ENCODE results near the gene CCNDBP1.

Gene CCNDBP1

DNA sequence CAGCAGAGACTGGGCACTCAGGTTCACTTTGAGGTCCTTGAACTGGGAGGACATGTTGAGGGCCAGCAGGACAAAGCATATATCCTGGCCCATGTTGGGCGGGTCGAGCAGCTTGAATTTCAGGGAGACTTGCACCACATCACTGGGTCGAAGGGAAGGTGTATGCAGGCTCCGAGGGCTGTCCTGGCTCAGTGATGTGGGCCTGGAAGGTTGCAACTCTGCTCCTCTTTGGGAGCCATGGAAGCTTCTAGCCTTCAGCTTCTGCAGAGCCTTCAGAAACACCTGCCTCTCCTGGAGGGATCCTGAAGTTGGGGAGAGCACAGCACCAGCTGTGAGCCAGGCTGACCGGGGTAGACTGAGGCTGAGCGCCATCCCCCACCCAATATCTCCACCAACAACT lies 50.3 kb downstream of the CCNDBP1 start:
- no peak for DNase-seq
- intact Hi-C loops (cut with DNase I) = no loop called here

DNA sequence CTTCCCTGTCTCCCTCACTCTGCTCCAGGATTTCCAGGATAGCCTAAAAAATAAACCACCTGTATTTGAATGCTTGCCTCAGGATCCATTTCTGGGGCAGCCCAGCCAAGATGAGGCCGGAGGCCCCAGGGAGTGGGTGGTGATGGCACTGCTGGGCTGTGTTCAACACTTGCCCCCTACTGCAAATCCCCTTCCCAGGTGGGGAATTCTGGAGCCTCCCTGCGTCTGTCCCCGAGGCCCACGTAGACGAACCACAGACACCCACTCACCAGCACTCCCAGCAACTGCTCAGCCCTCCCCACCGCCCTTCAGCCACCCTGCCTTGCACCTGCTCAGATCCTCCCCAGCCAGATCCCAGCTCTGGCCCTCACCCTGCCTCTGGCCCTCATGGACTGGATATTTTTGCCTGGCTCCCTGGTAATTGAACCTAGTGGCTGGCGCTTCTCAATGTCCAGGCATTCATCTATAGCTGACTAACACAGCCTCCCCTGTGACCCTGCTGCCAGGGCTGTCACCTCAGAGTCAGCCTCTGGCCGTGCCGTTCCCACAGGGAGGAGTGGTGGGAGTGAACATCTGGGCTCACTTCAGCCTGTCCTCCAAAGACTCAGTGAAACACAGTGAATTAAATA lies 52.8 kb downstream of the CCNDBP1 start:
- DNase-seq = no peak
- intact Hi-C loops (cut with DNase I) = no loop called here

DNA sequence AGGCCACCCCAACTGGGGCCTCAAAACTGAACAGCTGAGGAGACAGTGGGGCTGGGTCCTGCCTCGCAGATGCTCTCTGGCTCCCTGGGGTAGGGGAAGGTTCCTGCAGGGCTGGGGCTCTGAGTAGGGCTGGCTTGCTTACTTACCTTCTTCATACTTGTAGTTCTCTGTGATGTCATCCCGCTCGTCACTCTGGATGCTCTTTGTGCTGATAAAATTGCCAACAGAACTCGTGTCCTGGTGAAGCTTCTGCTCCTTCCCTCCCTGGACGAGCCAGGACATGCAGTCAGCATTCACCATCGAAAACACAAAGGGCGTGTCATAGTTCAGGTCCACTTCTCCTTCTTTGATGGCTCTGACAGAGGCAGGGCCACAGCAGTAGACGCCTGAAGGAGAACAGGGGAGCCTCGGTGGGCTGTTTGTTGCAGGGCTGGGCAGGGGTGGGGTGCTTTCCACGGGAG lies 53.5 kb downstream of the CCNDBP1 start:
- intact Hi-C loops (cut with DNase I) = no loop called here
- no peak for DNase-seq

DNA sequence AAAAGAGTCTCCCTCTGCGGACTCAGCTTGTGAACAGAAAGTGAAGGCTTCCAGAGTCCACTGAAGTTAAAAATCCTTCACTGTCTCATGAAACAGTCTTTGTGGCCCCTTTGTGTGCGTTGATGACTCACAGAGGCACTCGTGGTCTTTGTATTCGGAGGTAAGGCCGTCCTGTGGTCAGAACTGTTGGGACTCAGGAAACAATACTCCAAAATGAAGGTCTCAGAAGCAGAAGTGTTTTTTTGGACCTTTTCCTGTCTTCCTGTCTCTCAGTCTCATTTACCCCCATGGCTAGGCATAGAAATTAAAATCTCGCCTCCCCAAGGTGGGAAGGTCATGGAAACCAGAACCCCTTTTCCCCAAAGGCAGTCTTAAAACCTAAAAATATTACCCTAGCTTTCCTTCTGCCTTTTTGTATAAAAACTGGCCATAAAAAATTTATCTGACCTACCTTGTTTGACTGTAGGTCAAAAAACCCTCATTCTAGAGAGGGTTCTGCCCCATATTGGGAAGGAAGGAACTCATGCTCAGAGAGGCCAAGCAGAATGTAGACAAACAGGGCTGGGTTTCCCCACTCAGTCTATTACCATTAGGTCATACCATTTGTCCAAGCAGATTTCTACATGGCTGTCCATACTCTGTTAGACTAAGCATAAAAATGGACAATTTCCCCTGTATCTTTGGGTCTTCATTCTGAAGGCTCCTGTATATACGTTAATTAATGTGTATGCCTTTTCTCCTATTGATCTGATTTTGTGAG lies 54.7 kb downstream of the CCNDBP1 start:
- intact Hi-C loops (cut with DNase I) = no loop called here
- no peak for DNase-seq

DNA sequence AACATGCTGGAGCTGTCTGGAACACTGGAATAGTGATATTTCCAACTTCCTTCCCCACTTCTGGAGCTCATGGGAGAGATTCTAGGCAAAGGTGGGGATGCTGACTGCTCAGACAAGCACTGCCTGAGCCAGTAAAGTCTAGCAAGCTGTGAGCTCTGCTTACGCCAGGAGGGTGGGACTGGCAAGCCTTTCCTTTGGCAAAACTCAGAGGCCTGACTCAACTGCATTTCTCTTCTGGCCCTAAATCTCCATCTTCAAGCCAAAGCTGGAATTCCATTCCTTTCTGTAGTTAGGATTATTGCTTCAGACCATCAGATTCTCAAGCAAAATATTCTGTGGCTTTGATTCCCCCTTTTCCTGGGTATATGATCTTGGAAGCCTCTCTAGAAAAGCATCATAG lies 55.9 kb downstream of the CCNDBP1 start:
- intact Hi-C loops (cut with DNase I) = no loop called here
- peak in 12 of 42 donors; percentile 20 to 63 (median 26) for DNase-seq

DNA sequence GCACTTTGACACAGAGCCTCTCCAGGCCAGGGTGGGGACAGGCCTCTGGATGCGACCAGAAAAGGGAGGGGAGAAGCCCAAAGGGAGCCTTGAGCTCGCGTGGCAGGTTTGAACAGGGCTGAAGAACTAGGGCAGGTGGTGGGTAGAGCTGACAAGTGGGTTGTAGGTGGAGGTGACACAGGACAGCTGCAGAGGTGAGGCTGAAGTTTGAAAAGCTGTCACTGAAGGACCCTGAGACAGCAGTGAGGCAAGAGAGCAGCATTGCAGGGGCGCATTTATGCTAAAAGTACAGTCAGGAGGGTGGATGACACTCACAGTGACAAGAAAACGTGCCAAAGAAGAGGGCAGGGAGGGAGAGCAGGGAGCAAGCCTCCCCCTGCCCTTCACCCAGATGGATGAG lies 57.4 kb downstream of the CCNDBP1 start:
- intact Hi-C loops (cut with DNase I) = no loop called here
- no peak for DNase-seq

DNA sequence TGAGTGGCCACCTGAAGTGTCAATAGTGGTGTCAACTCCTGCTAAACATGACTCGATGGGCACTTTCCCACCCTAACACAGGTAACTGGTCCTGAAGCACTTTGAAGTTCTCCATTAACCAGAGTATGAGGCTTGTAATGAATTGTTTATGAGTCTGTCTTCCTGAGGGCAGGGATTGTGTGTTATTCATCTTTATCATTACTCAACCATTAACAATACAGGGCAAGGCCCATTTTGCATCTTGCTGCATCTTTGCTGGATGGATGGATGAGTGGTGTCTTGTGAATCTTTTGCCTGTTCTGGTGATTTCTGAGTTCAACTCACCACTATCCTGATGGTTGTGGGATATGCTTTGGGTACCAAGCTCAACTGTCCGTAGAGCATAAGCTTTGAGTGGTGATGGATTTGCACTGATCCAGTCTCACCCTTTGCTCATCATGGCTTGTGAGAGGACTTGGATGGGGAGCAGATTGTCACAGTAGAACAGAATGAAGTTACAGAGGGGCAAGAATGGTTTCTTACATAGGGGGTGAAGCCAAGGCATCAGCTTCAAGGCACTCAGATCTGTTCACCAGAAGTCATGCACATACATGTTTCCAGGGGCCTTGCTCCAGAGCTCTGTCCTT lies 57.9 kb downstream of the CCNDBP1 start:
- intact Hi-C loops (cut with DNase I) = no loop called here
- DNase-seq = no peak

DNA sequence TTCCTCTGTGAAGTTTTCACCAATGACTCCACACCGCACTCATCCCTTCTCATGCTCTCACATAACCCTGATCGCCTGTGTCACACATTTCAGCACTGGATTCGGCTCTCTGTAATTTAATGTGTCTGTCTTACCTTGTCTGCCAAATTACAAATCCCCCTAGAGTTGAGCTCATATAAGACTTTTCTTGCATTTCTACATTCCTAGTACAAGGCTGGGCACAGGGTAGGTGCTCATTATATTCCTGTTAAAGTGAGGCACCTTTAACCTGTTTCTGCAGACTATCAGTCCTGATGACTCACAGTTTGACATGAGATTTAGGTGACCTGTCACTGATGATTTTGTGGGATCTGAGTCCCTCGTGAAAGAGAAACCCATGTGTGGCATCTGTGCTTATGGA lies 58.9 kb downstream of the CCNDBP1 start:
- intact Hi-C loops (cut with DNase I) = no loop called here
- DNase-seq = no peak

DNA sequence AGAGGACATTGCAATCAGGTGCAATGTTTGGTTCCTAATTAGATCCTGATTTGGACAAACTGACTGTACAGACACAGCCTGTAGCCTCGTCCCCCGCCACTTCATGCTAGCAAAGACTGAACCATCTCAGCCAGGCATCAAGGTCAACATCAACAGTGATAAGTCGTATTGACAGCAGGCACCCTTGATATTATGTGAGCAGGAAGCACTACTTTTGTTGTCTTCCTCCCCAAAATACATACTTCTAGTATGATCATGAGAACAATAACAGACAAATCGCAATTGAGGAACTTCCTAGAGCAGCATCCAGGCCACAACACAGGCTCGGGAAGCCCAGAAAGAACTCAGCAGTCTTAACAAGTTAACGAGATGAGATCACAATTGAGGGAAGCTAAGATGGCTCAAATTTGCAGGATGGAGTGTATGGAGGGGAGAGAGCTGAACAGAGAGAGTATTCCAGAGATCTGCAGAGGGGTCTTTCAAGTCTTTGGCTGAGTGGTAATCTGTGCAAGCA lies 61.1 kb downstream of the CCNDBP1 start:
- intact Hi-C loops (cut with DNase I) = no loop called here
- no peak for DNase-seq
